HUES64 (cell line): ENCODE measurements around the gene TLX3.
"Not testable (repeated sequence)": the region's sequence is repeated elsewhere in the genome, so short reads cannot be mapped to it uniquely, and the experiment has no call there.

Experiments
- H3K27ac ChIP-seq: 2 replicates; pipeline ENCODE4 v1.7.0; 2013; ENCODE audit warnings: low read depth, low read length, inconsistent platforms
- H3K27me3 ChIP-seq: 2 replicates; pipeline ENCODE4 v1.6.1; 2013; ENCODE audit warnings: mild to moderate bottlenecking, low read length; ENCODE audit not compliant: insufficient read depth
- H3K36me3 ChIP-seq: 2 replicates; pipeline ENCODE4 v1.6.1; 2013; ENCODE audit warnings: mild to moderate bottlenecking, low read length; ENCODE audit not compliant: insufficient read depth
- H3K4me1 ChIP-seq: 2 replicates; pipeline ENCODE4 v1.6.1; 2013; ENCODE audit warnings: mild to moderate bottlenecking, low read length, moderate library complexity; ENCODE audit not compliant: insufficient read depth
- H3K4me3 ChIP-seq: 2 replicates; pipeline ENCODE4 v1.5.1; 2013; ENCODE audit warnings: mild to moderate bottlenecking, low read length, moderate library complexity
- H3K9ac ChIP-seq: 2 replicates; pipeline ENCODE4 v1.6.1; 2013; ENCODE audit warnings: mild to moderate bottlenecking, low read depth, low read length
- H3K9me3 ChIP-seq: 2 replicates; pipeline ENCODE4 v1.6.1; 2013; ENCODE audit warnings: low read depth, low read length; ENCODE audit not compliant: insufficient read depth
- WGBS: fragments of 150-250, 120-280 bp; methylation state at CpG from one replicate; pipeline ENCODE4 v1.1.7; 2013; ENCODE audit warnings: missing lambda C conversion rate; 5-methylcytosine and 5-hydroxymethylcytosine counted together

The TLX3 gene

DNA sequence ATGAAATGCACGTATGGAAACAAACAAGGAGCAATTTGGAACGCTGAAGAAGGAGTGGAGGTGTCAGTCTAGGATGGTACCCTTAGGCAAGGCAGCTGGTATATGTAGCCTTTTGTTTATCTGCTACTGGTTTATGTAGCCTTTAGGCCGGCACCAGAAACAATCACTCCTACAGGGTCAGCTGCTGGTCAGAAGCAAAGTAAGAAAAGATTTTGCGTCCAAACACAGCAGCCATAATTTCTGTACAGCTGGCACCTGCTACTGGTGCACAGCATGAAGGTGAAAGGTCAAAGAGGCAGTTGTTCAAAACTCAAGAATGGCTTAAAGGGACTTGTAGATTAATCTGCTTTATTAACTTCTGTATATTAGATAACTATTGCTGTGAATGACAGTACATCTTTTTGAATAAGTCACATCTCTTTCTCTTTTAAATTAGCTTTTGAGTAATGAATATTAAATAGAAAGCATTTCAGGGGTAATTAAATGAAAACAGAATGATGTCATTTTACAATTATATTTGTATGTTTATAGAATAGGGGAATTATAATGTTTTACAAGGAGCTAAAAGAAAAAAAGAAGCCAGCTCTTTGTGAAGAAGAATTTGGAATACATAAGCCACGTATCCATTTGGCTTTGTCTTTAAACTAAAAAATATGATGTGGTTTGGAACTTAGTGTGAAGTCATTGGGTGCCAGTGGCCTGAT lies 33.1 kb upstream of the TLX3 start:
- no peaks in the 10 kb centered on the region for H3K36me3 ChIP-seq
- H3K4me3 ChIP-seq: no peak overlapping the region
- 0 out of 2 replicates have a peak, but pooled peaks cover 3% of the 10 kb centered on the region for H3K4me1 ChIP-seq
- 70% methylated on average over 5 of the region's 5 CpGs for WGBS
- H3K9me3 ChIP-seq: no peaks in the 10 kb centered on the region
- no peak overlapping the region for H3K9ac ChIP-seq
- H3K27ac ChIP-seq: no peak overlapping the region
- no peaks in the 10 kb centered on the region for H3K27me3 ChIP-seq

DNA sequence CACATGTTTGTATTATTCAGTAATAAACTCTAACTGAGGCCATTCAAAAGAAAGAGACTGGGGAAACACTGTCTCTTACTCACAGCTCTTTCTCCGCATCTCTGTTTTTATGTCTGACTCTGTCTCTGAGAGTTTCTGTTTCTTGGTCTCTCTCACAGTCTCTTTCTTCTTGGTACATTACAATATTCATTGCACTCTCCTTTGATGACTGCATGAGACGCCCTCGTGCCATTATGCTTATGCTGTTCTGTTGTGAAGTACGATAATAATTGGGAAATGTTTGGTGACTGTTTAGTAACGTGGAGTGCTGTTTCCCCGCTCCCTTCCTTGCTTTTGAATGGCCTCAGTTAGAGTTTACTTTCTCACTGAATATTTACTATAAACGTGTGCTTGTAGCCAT lies 25.3 kb upstream of the TLX3 start:
- Histone ChIP-seq H3K36me3 (no peaks in the 10 kb centered on the region), H3K27ac (no peak overlapping the region), H3K9me3 (no peaks in the 10 kb centered on the region), H3K9ac (no peak overlapping the region), H3K4me3 (no peak overlapping the region), H3K27me3 (no peaks in the 10 kb centered on the region), H3K4me1 (no peaks in the 10 kb centered on the region)
- 83% methylated on average over 7 of the region's 7 CpGs for WGBS

DNA sequence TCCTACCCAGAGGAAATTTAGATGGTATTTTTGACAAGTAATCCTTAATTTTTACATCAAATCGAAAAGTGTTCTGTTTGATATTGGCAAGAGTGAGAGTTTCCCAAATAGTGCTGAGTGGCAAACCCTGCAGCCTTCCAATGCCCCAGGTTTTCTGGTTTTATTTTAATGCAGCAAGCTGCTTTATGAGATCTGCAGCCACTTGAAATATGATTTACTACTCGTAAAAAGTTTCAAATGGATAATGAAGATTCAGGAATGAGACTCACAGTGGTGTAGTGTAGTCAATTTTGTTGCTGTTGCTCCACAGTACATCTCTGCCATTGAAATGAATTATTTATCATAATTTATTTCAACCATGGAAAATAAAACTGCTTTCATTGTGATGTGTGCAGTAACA lies 23.6 kb upstream of the TLX3 start:
- no peaks in the 10 kb centered on the region for H3K36me3 ChIP-seq
- no peaks in the 10 kb centered on the region for H3K27me3 ChIP-seq
- 90% methylated on average over 2 of the region's 2 CpGs for WGBS
- no peak overlapping the region for H3K9ac ChIP-seq
- no peak overlapping the region for H3K27ac ChIP-seq
- no peak overlapping the region for H3K4me3 ChIP-seq
- H3K4me1 ChIP-seq: no peaks in the 10 kb centered on the region
- H3K9me3 ChIP-seq: no peaks in the 10 kb centered on the region

DNA sequence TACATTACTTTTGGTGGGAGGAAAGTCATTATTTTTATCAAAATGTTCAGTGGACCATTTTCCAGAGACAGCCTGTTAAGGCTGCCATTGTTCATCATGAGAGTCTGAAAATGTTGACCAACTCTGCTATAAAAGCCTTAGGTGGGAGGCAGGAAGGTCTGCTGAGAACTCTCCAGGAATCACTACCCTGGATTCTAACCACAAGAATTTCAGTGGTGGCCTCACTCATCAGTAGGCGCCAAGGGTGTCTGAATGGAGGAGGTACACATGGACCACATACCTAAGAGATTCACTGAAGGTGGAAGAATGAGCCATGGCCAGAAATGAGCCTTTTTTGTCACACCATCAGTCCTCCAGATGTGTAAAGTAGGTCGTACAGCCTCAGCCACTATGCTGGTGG lies 21.0 kb upstream of the TLX3 start:
- Histone ChIP-seq H3K36me3 (no peaks in the 10 kb centered on the region), H3K4me3 (no peak overlapping the region), H3K4me1 (no peaks in the 10 kb centered on the region), H3K27ac (no peak overlapping the region), H3K27me3 (no peaks in the 10 kb centered on the region), H3K9ac (no peak overlapping the region), H3K9me3 (no peaks in the 10 kb centered on the region)
- WGBS: 90% methylated on average over 2 of the region's 2 CpGs

DNA sequence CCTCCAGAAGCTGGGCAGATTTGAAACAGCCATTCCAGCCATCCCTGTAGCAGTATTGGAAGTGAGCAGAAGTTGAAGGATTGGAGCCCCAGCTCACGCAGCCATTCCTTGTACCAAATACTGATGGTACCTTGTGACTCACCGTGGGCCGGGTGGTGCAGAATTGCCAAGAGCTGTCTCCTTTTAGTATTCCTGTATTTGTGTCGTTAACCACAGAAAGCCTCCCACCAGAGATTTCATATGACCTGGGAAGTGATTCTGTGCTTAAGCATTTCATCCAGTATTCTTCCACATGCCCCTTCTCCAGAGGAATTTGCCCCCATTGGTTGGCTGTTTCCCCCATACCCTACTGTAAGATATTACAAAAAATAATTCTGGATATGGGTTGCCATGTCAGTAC lies 17.7 kb upstream of the TLX3 start:
- no peaks in the 10 kb centered on the region for H3K9me3 ChIP-seq
- H3K27ac ChIP-seq: no peak overlapping the region
- H3K36me3 ChIP-seq: no peaks in the 10 kb centered on the region
- WGBS: 97% methylated on average over 4 of the region's 4 CpGs
- no peak overlapping the region for H3K9ac ChIP-seq
- no peaks in the 10 kb centered on the region for H3K4me1 ChIP-seq
- no peak overlapping the region for H3K4me3 ChIP-seq
- H3K27me3 ChIP-seq: no peaks in the 10 kb centered on the region

DNA sequence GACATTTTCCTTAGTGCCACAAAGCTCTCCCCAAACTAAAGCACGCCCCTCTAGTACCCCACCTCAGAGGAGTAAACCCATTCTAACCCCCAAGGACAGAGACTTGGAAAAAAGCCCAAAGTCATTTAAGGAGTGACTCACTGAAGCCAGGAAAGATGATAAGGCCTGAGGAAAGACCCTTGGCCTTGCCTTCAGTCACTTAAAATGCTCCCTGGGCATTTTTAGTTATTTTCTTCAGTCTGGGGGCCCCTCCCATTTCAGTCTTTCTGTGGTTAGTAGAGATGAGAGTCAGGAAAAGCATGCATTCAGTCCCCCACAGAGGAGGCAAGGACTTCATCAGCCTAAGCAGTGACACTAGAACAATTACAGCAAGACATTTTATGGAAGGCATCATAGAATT lies 13.7 kb upstream of the TLX3 start:
- Histone ChIP-seq H3K27me3 (no peaks in the 10 kb centered on the region; the same call in 1 of the 2 replicates), H3K4me1 (no peaks in the 10 kb centered on the region), H3K27ac (no peak overlapping the region), H3K9me3 (no peaks in the 10 kb centered on the region), H3K36me3 (no peaks in the 10 kb centered on the region), H3K4me3 (no peak overlapping the region), H3K9ac (no peak overlapping the region)
- WGBS: 88% methylated on average over 1 of the region's 1 CpG

DNA sequence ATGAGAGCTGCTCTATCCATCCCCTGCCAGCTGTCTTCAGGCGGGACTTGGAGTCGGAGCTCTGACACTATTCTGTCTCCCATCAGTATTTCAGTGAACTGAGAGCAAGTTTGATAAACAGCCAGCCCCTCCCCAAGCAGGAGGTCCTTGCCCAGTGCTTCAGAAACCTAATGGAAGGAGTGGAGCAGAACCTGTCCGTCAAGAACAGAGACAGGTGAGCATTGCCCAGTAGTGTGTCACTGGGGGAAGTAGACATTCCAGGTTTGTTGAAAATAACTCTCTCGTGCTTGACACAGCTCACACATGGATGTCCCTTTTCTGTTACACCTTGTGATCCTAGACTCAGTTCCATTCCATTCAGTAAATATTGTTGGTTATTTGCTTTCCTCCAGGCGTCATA lies 13.2 kb upstream of the TLX3 start:
- Histone ChIP-seq H3K9ac (no peak overlapping the region), H3K4me1 (no peaks in the 10 kb centered on the region), H3K36me3 (no peaks in the 10 kb centered on the region), H3K4me3 (no peak overlapping the region), H3K9me3 (no peaks in the 10 kb centered on the region), H3K27ac (no peak overlapping the region), H3K27me3 (peaks cover 4% of the 10 kb centered on the region)
- 95% methylated on average over 5 of the region's 5 CpGs for WGBS

DNA sequence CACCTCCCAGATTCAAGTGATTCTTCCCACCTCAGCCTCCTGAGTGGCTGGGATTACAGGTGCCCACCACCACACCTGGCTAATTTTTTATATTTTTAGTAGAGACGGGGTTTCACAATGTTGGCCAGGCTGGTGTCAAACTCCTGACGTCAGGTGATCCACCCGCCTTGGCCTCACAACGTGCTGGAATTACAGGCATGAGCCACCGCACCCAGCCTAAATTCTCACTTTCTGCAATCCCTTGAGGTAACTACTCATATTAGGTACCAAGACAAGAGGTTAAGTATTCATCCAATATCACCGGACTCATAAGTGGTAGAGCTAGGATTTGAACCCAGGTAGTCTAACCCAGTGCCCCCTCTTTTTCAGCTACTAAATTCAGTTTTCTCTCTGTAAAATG lies 11.1 kb upstream of the TLX3 start:
- not testable (repeated sequence) for H3K9ac ChIP-seq, H3K9me3 ChIP-seq, H3K4me1 ChIP-seq, H3K36me3 ChIP-seq, H3K4me3 ChIP-seq, H3K27ac ChIP-seq
- peaks cover 22% of the 10 kb centered on the region for H3K27me3 ChIP-seq
- 93% methylated on average over 6 of the region's 6 CpGs for WGBS

DNA sequence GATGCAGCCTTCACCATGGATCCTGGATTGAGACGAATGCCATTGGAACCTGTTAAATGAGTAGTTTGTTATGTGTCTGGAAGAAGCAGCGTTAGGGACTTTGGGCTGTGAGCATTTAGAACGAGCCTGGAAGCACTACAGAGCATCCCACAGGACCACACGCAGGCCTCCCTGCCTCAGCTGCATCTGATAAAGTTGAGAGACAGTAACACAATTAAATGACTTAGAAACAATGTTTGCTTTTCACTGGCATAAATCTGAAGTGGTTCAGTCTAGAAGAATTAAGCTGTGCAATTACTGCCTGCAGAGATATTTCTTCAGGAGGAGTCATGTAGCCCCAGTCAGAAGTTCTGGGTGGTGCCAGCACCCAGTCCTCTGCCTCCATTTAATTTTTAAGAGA lies 9.8 kb upstream of the TLX3 start:
- Histone ChIP-seq H3K4me1 (no peaks in the 10 kb centered on the region), H3K4me3 (no peak overlapping the region), H3K27ac (no peak overlapping the region), H3K9me3 (no peaks in the 10 kb centered on the region), H3K27me3 (peaks cover 35% of the 10 kb centered on the region), H3K36me3 (no peaks in the 10 kb centered on the region), H3K9ac (no peak overlapping the region)
- WGBS: 92% methylated on average over 4 of the region's 4 CpGs

DNA sequence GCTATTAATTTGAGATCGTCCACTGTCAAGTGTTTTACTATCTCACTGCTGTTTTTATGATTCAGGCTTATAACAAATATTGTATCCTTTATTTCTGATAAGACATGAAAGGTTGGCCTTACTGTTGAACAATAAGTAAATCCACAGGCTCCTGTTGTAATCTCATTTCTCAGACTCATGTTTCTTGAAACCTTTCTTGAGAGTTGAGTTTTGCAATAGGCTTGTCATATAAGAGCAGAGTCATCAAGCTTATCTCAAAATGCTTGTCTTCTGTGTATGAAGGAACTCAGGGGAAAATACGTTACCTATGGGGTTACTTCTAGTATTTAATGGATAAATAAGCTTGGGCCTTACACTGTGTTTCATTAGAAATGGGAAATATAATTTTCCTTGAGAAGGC lies 9.2 kb upstream of the TLX3 start:
- no peak overlapping the region for H3K27ac ChIP-seq
- H3K4me1 ChIP-seq: no peaks in the 10 kb centered on the region
- WGBS: 86% methylated on average over 2 of the region's 2 CpGs
- H3K4me3 ChIP-seq: no peak overlapping the region
- no peaks in the 10 kb centered on the region for H3K36me3 ChIP-seq
- peaks cover 41% of the 10 kb centered on the region for H3K27me3 ChIP-seq
- no peaks in the 10 kb centered on the region for H3K9me3 ChIP-seq
- H3K9ac ChIP-seq: no peak overlapping the region

DNA sequence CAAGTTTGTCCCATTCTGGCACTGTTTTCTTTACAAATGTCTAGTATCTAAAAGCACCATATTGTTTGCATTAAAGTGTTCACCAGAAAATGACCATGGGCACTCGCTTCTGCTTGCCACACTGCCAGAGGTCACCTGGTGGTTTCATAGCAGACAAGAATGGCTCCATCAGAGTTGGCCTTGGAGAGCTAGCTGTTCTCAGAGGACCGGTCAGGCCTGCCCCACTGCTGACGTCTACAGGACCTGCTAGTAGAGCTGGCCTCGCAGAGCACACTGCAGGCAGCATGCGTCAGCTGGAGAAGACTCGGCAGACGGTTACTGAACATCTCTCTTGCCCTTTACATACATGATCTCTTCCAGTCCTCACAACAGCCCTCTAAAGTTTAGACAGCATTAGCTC lies 8.7 kb upstream of the TLX3 start:
- Histone ChIP-seq H3K4me1 (no peaks in the 10 kb centered on the region), H3K27me3 (peaks cover 46% of the 10 kb centered on the region), H3K9me3 (no peaks in the 10 kb centered on the region), H3K36me3 (no peaks in the 10 kb centered on the region), H3K9ac (no peak overlapping the region), H3K4me3 (no peak overlapping the region), H3K27ac (no peak overlapping the region)
- WGBS: 93% methylated on average over 7 of the region's 7 CpGs

DNA sequence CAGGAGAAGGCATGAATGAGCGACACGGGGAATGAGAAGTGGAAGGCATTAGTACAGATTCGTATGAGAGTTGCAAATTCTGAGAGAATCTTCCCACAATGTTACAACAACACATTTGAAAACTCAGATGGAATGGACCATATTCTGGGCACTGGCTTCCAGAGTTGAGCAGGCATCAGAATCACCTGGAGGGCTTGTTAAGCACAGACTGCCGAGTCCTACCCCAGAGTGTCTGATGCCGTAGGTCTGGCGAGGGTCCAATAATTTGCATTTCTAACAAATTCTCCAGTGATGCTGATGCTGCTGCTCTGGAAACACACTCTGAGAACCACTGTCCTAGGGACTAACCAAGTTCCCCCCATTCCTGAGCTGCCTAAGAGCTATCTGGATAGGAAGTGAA lies 2.9 kb upstream of the TLX3 start:
- Histone ChIP-seq H3K27me3 (peaks cover 98% of the 10 kb centered on the region), H3K4me3 (no peak overlapping the region), H3K36me3 (no peaks in the 10 kb centered on the region), H3K9me3 (no peaks in the 10 kb centered on the region), H3K4me1 (no peaks in the 10 kb centered on the region; the same call in 1 of the 2 replicates), H3K9ac (no peak overlapping the region), H3K27ac (no peak overlapping the region)
- 33% methylated on average over 4 of the region's 6 CpGs for WGBS
